HG02981 (cell line): ENCODE measurements around the gene UQCRC2.
A peak's percentile ranks its signal among the peaks of the same experiment; 100 is the strongest.
"Not testable (repeated sequence)": the region's sequence is repeated elsewhere in the genome, so short reads cannot be mapped to it uniquely, and the experiment has no call there.

Experiments
- ATAC-seq: cut with Tn5 transposase; IDR thresholded peaks from one replicate; pipeline ENCODE4 v1.9.1; 2021; ENCODE audit warnings: mild to moderate bottlenecking, moderate library complexity; ENCODE audit not compliant: unreplicated experiment

Gene UQCRC2

GRCh38 chr16:22008215-22009059 is 55.3 kb downstream of the UQCRC2 start:
- ATAC-seq: peak; percentile 20

GRCh38 chr16:22010902-22011301 is 57.7 kb downstream of the UQCRC2 start:
- ATAC-seq: no peak

- ATAC-seq: no peak
These were observed 59.1 kb downstream of the UQCRC2 start for GRCh38 chr16:22012241-22012640.

- no peak for ATAC-seq
These were observed 60.3 kb downstream of the UQCRC2 start for GRCh38 chr16:22013486-22013885.

GRCh38 chr16:22014271-22014873 is 61.2 kb downstream of the UQCRC2 start:
- no peak for ATAC-seq

GRCh38 chr16:22016927-22017326 is 63.8 kb downstream of the UQCRC2 start:
- no peak for ATAC-seq

GRCh38 chr16:22018559-22018958 is 65.4 kb downstream of the UQCRC2 start:
- no peak for ATAC-seq

GRCh38 chr16:22022151-22022550 is 69.0 kb downstream of the UQCRC2 start:
- ATAC-seq: no peak

GRCh38 chr16:22023505-22023904 is 70.3 kb downstream of the UQCRC2 start:
- no peak for ATAC-seq

GRCh38 chr16:22024785-22025184 is 71.6 kb downstream of the UQCRC2 start:
- not testable (repeated sequence) for ATAC-seq

- ATAC-seq: no peak
These were observed 74.5 kb downstream of the UQCRC2 start for GRCh38 chr16:22027633-22028032.

- no peak for ATAC-seq
These were observed 76.5 kb downstream of the UQCRC2 start for GRCh38 chr16:22029632-22030031.

GRCh38 chr16:22030087-22030812 is 77.1 kb downstream of the UQCRC2 start:
- ATAC-seq: no peak

GRCh38 chr16:22031483-22032083 is 78.4 kb downstream of the UQCRC2 start:
- no peak for ATAC-seq
